K562 (cell line): ENCODE results near the gene ANKRD10. TPM values are rescaled to one million over a fixed set of nuclear protein-coding genes. Genes with fewer than 3 reads are reported as not detected.

ENCODE experiments used
- ATAC-seq: fragments of 200-7000 bp; cut with Tn5 transposase; 3 replicates; pipeline ENCODE4 v1.9.1; 2020; ENCODE audit warnings: moderate library complexity
- BruUV-seq: library from RNA; stranded (reverse); fragments of 400-500 nt; replicated peaks from 2 replicates; lab custom pipeline; 2021; lab: Mats Ljungman, UMichigan
- CTCF ChIA-PET: fragments of 300-600 bp; formaldehyde crosslinking; extraction: SDS; loops from one replicate; lab custom pipeline; 2021; ENCODE audit warnings: low intra/inter-chr PET ratio; lab: Yijun Ruan, JAX
- POLR2A ChIA-PET: fragments of 300-600, 350-650 bp; sonication (Branson Sonifier 250); formaldehyde crosslinking; extraction: SDS; loops from one replicate; lab custom pipeline; 2021; ENCODE audit warnings: antibody characterized with exemption, inconsistent platforms; lab: Yijun Ruan, JAX
- DNase-seq, 4 experiments: peaks; one replicate each; pipeline versions ENCODE4 v3.0.0 to v3.0.0-alpha.2; 2011 to 2018; ENCODE audit warnings: low spot score in 3 of 4, mixed read lengths in 3 of 4; ENCODE audit errors: extremely low read depth in 1 of 4
- FAIRE-seq: peaks from 2 replicates; lab custom pipeline; 2011; peaks lifted over from hg19 to GRCh38; lab: Jason Lieb, UNC
- H2AFZ ChIP-seq: 2 replicates; pipeline ENCODE4 v1.6.0; 2011; ENCODE audit warnings: low read depth, low read length, control low read depth, inconsistent platforms
- H3K27ac ChIP-seq: fragments of 200-600 bp; 3 replicates; pipeline ENCODE4 v1.8.0; 2011; ENCODE audit warnings: low read depth, mild to moderate bottlenecking, control low read depth, inconsistent platforms, low read length, moderate library complexity, mixed read lengths; ENCODE audit errors: extremely low read depth
- H3K27me3 ChIP-seq, 2 experiments: fragments of 300-600 bp in 1 of 2; 2 replicates in 1 of 2; 3 replicates in 1 of 2; pipeline versions ENCODE4 v1.6.0 to v1.8.0; 2011; ENCODE audit warnings: inconsistent platforms in 2 of 2, low read length in 2 of 2, mild to moderate bottlenecking in 1 of 2, mixed read lengths in 1 of 2, moderate library complexity in 1 of 2; ENCODE audit not compliant: control insufficient read depth in 2 of 2, insufficient read depth in 2 of 2
- H3K36me3 ChIP-seq: fragments of 300-600 bp; 3 replicates; pipeline ENCODE4 v1.8.0; 2011; ENCODE audit warnings: mild to moderate bottlenecking, low read length, inconsistent platforms; ENCODE audit not compliant: control insufficient read depth, insufficient read depth
- H3K4me1 ChIP-seq, 2 experiments: fragments of 200-600 bp in 1 of 2; replicated peaks in 1 of 2; 2 replicates in 1 of 2; 3 replicates in 1 of 2; pipeline versions ENCODE4 v1.5.1 to v1.8.0; 2011; ENCODE audit warnings: inconsistent platforms in 2 of 2, low read length in 2 of 2, mild to moderate bottlenecking in 1 of 2, mixed read lengths in 1 of 2, moderate library complexity in 1 of 2; ENCODE audit not compliant: control insufficient read depth in 2 of 2, insufficient read depth in 2 of 2
- H3K4me2 ChIP-seq: 2 replicates; pipeline ENCODE4 v1.6.1; 2011; ENCODE audit warnings: low read length, control low read depth, inconsistent platforms, mixed read lengths; ENCODE audit not compliant: insufficient read depth
- H3K4me3 ChIP-seq: fragments of 200-600 bp; sonication (generic), shearing (Covaris generic); 2 replicates; pipeline ENCODE4 v1.5.1; 2016; ENCODE audit warnings: control low read depth, inconsistent platforms
- H3K79me2 ChIP-seq: fragments of 200-600 bp; 3 replicates; pipeline ENCODE4 v1.8.0; 2011; ENCODE audit warnings: low read length, inconsistent platforms; ENCODE audit not compliant: control insufficient read depth, insufficient read depth
- H3K9ac ChIP-seq, 2 experiments: 2 replicates each; pipeline versions ENCODE4 v1.6.0 to v1.6.1; 2011; ENCODE audit warnings: low read depth in 2 of 2, low read length in 2 of 2, control low read depth in 1 of 2, inconsistent platforms in 1 of 2, mild to moderate bottlenecking in 1 of 2, mixed read lengths in 1 of 2; ENCODE audit not compliant: insufficient read depth in 1 of 2
- H3K9me1 ChIP-seq: one replicate; pipeline ENCODE4 v1.6.0; 2011; ENCODE audit warnings: inconsistent platforms, mild to moderate bottlenecking, low read length, moderate library complexity; ENCODE audit not compliant: control insufficient read depth, insufficient read depth
- H3K9me3 ChIP-seq: replicated peaks from 2 replicates; pipeline ENCODE4 v1.5.1; 2011; ENCODE audit warnings: low read depth, low read length, inconsistent platforms; ENCODE audit not compliant: control insufficient read depth, insufficient read depth
- H4K20me1 ChIP-seq: replicated peaks from 2 replicates; pipeline ENCODE4 v1.6.1; 2011; ENCODE audit warnings: low read length, inconsistent platforms, mixed read lengths; ENCODE audit not compliant: control insufficient read depth, insufficient read depth
- HMBOX1 ChIP-seq: sonication (generic); IDR thresholded peaks from 2 replicates; pipeline ENCODE4 v1.6.1; 2016
- PATZ1 ChIP-seq: fragments of 250-450 bp; sonication (Bioruptor Pico); IDR thresholded peaks from 2 replicates; pipeline ENCODE4 v1.5.0; 2020; ENCODE audit warnings: mild to moderate bottlenecking, borderline replicate concordance
- PPARD ChIP-seq: fragments of 250-450 bp; sonication (Bioruptor Pico); IDR thresholded peaks from 2 replicates; pipeline ENCODE4 v1.8.0; 2022; ENCODE audit warnings: inconsistent platforms, mild to moderate bottlenecking, moderate library complexity
- PTTG1 ChIP-seq: fragments of 450-650 bp; IDR thresholded peaks from 2 replicates; pipeline ENCODE4 v1.6.1; 2016; ENCODE audit warnings: low read depth, mild to moderate bottlenecking, missing genetic modification characterization, missing compliant biosample characterization
- REST ChIP-seq, 2 experiments: fragments of 450-650 bp; formaldehyde crosslinking in 1 of 2; IDR thresholded peaks; 2 replicates each; pipeline versions ENCODE4 v1.4.0 to v1.6.1; 2014 to 2020; ENCODE audit warnings: mild to moderate bottlenecking in 2 of 2, borderline replicate concordance in 1 of 2, low read depth in 1 of 2
- USF2 ChIP-seq: sonication (generic); formaldehyde crosslinking; IDR thresholded peaks from 2 replicates; pipeline ENCODE4 v1.5.0; 2020; ENCODE audit warnings: missing genetic modification reagents
- ZNF507 ChIP-seq: conservative IDR thresholded peaks from 2 replicates; pipeline ENCODE4 v1.6.1; 2017; ENCODE audit warnings: missing genetic modification characterization, missing compliant biosample characterization
- WGBS: fragments of 100-300 bp; shearing (Covaris generic); methylation state at CpG from one replicate; pipeline ENCODE4 v1.1.6; 2016; ENCODE audit warnings: low coverage, mixed read lengths; ENCODE audit not compliant: insufficient coverage; ENCODE audit errors: missing lambda C conversion rate; 5-methylcytosine and 5-hydroxymethylcytosine counted together
- in situ Hi-C: fragments of 300-500 bp; cut with MboI; formaldehyde crosslinking; loops from 4 replicates; pipeline ENCODE4 v1.15.0; 2018; ENCODE audit warnings: inconsistent platforms, mixed read lengths
- intact Hi-C: fragments of 100-400 bp; cut with micrococcal nuclease; formaldehyde crosslinking; loops from 2 replicates; pipeline ENCODE4 v1.14.2; 2022
- polyA plus RNA-seq, 8 experiments: library from polyadenylated mRNA; depleted of rRNA in 4 of 8; stranded (reverse) in 5 of 8; unstranded in 3 of 8; fragments of >200 nt; fragmentation: Nextera tagmentation in 2 of 8; fragmentation: Illumina TruSeq in 1 of 8; extraction: Ambion mirVana in 2 of 8; extraction: Trizol in 1 of 8; gene quantifications; 2 replicates each; pipeline versions ENCODE4 v1.2.1 to v1.2.3, GENCODE V29; 2011 to 2014; ENCODE audit warnings: inconsistent platforms in 1 of 8, missing spikeins in 1 of 8
- total RNA-seq, 7 experiments: library from RNA; depleted of rRNA in 6 of 7; stranded (reverse); fragments of >200 nt in 6 of 7; fragmentation: Illumina TruSeq in 2 of 7; extraction: Trizol in 2 of 7; gene quantifications; 2 replicates each; pipeline versions ENCODE4 v1.2.1 to v1.2.3, GENCODE V29; 2011 to 2021; ENCODE audit warnings: low replicate concordance in 1 of 7

The ANKRD10 gene
- total and polyA plus RNA-seq, 9 of the 15 experiments (the other 6 are each of a cell fraction or from before 2014, with no cell fraction given) = 21.7 to 183 (median 45.0) TPM

GRCh38 chr13:110877737-110878258 is 37.1 kb downstream of the ANKRD10 start:
- no TSS peak for BruUV-seq
- TF ChIP-seq PTTG1 (tag) = no peak
- no peak for TF ChIP-seq PPARD (CRISPR knock-in tag)
- no peak for TF ChIP-seq REST (IDR thresholded peaks at IDR 0.05; ENCODE audit: borderline replicate concordance)
- TF ChIP-seq REST (CRISPR knock-in tag; IDR thresholded peaks at IDR 0.05; ENCODE audit: low read depth) = no peak
- TF ChIP-seq ZNF507 (tag) = no peak
- TF ChIP-seq PATZ1 (CRISPR knock-in tag) = no peak
- TF ChIP-seq HMBOX1 = no peak
- TF ChIP-seq USF2 (CRISPR knock-in tag) = no peak

More at GRCh38 chr13:110877737-110878258, 37.1 kb downstream of the ANKRD10 start:
- in situ Hi-C loops (no loop called here), intact Hi-C loops (no loop called here)
- DNase-seq (no peak), FAIRE-seq (no peak), ATAC-seq (no peak)
- 25% methylated on average over 4 of the region's 4 CpGs for WGBS
- Histone ChIP-seq H3K27ac (no peak overlapping the region), H4K20me1 (no peaks in the 10 kb centered on the region), H3K4me3 (no peak overlapping the region), H2AFZ (no peak overlapping the region), H3K9ac (no peak overlapping the region), H3K4me2 (no peak overlapping the region), H3K79me2 (no peaks in the 10 kb centered on the region), H3K9me3 (no peaks in the 10 kb centered on the region), H3K9me1 (no peaks in the 10 kb centered on the region), H3K4me1 (peaks cover 9 to 10% of the 10 kb centered on the region in 2 experiments; a peak in 3 of 5 replicates), H3K36me3 (no peaks in the 10 kb centered on the region), H3K27me3 (no peaks in the 10 kb centered on the region)
- POLR2A ChIA-PET = no interaction called here
- CTCF ChIA-PET = no interaction called here
